OCI-LY3 (cell line): ENCODE data around the gene ACOT11.

Experiments used
- H2AFZ ChIP-seq: fragments of 200-600, 300-600 bp; shearing (Covaris generic); 2 replicates; pipeline ENCODE4 v1.6.0; 2014; ENCODE audit warnings: antibody characterized with exemption, low read depth, low read length
- H3K27ac ChIP-seq: fragments of 200-600, 300-600 bp; sonication (generic); 2 replicates; pipeline ENCODE4 v1.5.1; 2014; ENCODE audit warnings: mild to moderate bottlenecking, low read length, moderate library complexity, mixed read lengths
- H3K27me3 ChIP-seq: fragments of 200-600, 300-600 bp; sonication (generic); 2 replicates; pipeline ENCODE4 v1.6.1; 2014; ENCODE audit warnings: low read depth, low read length, mixed read lengths
- H3K36me3 ChIP-seq: fragments of 200-600, 300-600 bp; sonication (generic); replicated peaks from 2 replicates; pipeline ENCODE3; 2014; ENCODE audit warnings: low read depth, low read length, mixed read lengths
- H3K4me1 ChIP-seq: fragments of 300-600, 200-600 bp; sonication (generic); 2 replicates; pipeline ENCODE4 v1.6.1; 2014; ENCODE audit warnings: low read length, mixed read lengths
- H3K4me2 ChIP-seq: fragments of 200-600, 300-600 bp; sonication (generic); 2 replicates; pipeline ENCODE4 v1.6.1; 2014; ENCODE audit warnings: low read length, mixed read lengths
- H3K4me3 ChIP-seq: fragments of 300-600, 200-600 bp; sonication (generic); 2 replicates; pipeline ENCODE4 v1.5.1; 2014; ENCODE audit warnings: antibody characterized with exemption, mild to moderate bottlenecking, low read length, moderate library complexity
- H3K79me2 ChIP-seq: fragments of 300-600, 200-600 bp; shearing (Covaris generic); 2 replicates; pipeline ENCODE4 v1.6.1; 2014; ENCODE audit warnings: mild to moderate bottlenecking, low read length, mixed read lengths
- H3K9ac ChIP-seq: fragments of 300-600, 200-600 bp; shearing (Covaris generic); 2 replicates; pipeline ENCODE4 v1.6.0; 2014; ENCODE audit warnings: mild to moderate bottlenecking, low read length, moderate library complexity
- H3K9me3 ChIP-seq: fragments of 200-600, 300-600 bp; shearing (Covaris generic); 2 replicates; pipeline ENCODE4 v1.6.1; 2014; ENCODE audit warnings: low read length, mixed read lengths; ENCODE audit not compliant: insufficient read depth
- H4K20me1 ChIP-seq: fragments of 200-600, 300-600 bp; sonication (generic); 2 replicates; pipeline ENCODE4 v1.6.1; 2016; ENCODE audit warnings: low read length, mixed read lengths; ENCODE audit not compliant: insufficient read depth
- CTCF ChIP-seq: fragments of 200-600, 300-600 bp; sonication (generic); IDR thresholded peaks from 2 replicates; pipeline ENCODE4 v1.5.1; 2014; ENCODE audit warnings: antibody characterized with exemption, low read length, low read depth
- EZH2phosphoT487 ChIP-seq: fragments of 200-600 bp; shearing (Covaris generic); IDR thresholded peaks from 2 replicates; pipeline ENCODE4 v1.6.1; 2018; ENCODE audit warnings: antibody characterized with exemption, mixed run types, low read depth

Gene ACOT11

GRCh38 chr1:54567961-54568360 lies 19.9 kb downstream of the ACOT11 start:
- Histone ChIP-seq H3K9ac (no peak overlapping the region), H3K9me3 (no peaks in the 10 kb centered on the region), H2AFZ (no peak overlapping the region), H3K4me1 (no peaks in the 10 kb centered on the region), H4K20me1 (no peaks in the 10 kb centered on the region), H3K79me2 (no peaks in the 10 kb centered on the region), H3K27ac (no peak overlapping the region), H3K4me2 (no peak overlapping the region), H3K4me3 (no peak overlapping the region), H3K36me3 (no peaks in the 10 kb centered on the region), H3K27me3 (no peaks in the 10 kb centered on the region)
- TF ChIP-seq EZH2phosphoT487 (no peak), CTCF (no peak)

GRCh38 chr1:54569339-54569738 lies 21.3 kb downstream of the ACOT11 start:
- Histone ChIP-seq H3K27ac (no peak overlapping the region), H3K36me3 (no peaks in the 10 kb centered on the region), H3K4me3 (no peak overlapping the region), H3K27me3 (no peaks in the 10 kb centered on the region), H2AFZ (no peak overlapping the region), H3K4me1 (no peaks in the 10 kb centered on the region), H3K9ac (no peak overlapping the region), H3K79me2 (no peaks in the 10 kb centered on the region), H3K4me2 (no peak overlapping the region), H3K9me3 (no peaks in the 10 kb centered on the region), H4K20me1 (no peaks in the 10 kb centered on the region)
- TF ChIP-seq EZH2phosphoT487 (no peak), CTCF (no peak)

GRCh38 chr1:54570161-54570560 lies 22.1 kb downstream of the ACOT11 start:
- no peaks in the 10 kb centered on the region for H4K20me1 ChIP-seq
- TF ChIP-seq CTCF (no peak), EZH2phosphoT487 (no peak)
- H2AFZ ChIP-seq, result no peak overlapping the region
- H3K4me1 ChIP-seq, result no peaks in the 10 kb centered on the region
- H3K36me3 ChIP-seq, result no peaks in the 10 kb centered on the region
- no peaks in the 10 kb centered on the region for H3K27me3 ChIP-seq
- H3K9me3 ChIP-seq, result no peaks in the 10 kb centered on the region
- H3K4me2 ChIP-seq, result no peak overlapping the region
- no peak overlapping the region for H3K9ac ChIP-seq
- no peak overlapping the region for H3K27ac ChIP-seq
- H3K79me2 ChIP-seq, result no peaks in the 10 kb centered on the region
- no peak overlapping the region for H3K4me3 ChIP-seq

GRCh38 chr1:54571326-54571725 lies 23.3 kb downstream of the ACOT11 start:
- Histone ChIP-seq H3K9me3 (no peaks in the 10 kb centered on the region), H2AFZ (no peak overlapping the region), H4K20me1 (no peaks in the 10 kb centered on the region), H3K36me3 (no peaks in the 10 kb centered on the region), H3K4me1 (no peaks in the 10 kb centered on the region), H3K79me2 (no peaks in the 10 kb centered on the region), H3K27me3 (no peaks in the 10 kb centered on the region), H3K27ac (no peak overlapping the region), H3K4me2 (no peak overlapping the region), H3K4me3 (no peak overlapping the region), H3K9ac (no peak overlapping the region)
- TF ChIP-seq CTCF, result no peak
